Ramos (cell line): ENCODE measurements around the gene ADAMTS17.

Experiments used
- in situ Hi-C: fragments of 300-500 bp; cut with MboI; formaldehyde crosslinking; loops from one replicate; pipeline ENCODE4 v1.14.3; 2022; ENCODE audit warnings: low sequenced_read_pairs; ENCODE audit not compliant: unreplicated experiment

The ADAMTS17 gene

DNA sequence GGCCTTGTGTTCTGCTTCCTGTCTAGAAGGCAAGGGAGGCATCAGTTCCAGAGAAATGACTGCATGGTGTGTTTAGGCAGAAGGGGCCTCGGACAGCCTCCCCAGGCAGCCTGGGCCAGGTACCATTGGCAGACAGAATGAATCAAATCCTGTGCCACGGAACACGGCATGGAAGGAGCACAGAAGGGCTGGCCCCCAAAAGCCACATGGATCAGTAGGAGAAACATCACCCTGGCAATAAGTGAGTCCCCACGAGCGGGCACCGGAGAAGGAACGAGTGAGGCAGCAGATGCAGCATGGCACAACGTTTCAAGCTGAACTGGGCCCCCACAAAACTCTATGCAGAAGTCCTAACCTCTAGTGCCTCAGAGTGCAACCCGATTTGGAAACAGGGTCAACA lies 223.2 kb downstream of the ADAMTS17 start:
- in situ Hi-C loops, result no loop called here

DNA sequence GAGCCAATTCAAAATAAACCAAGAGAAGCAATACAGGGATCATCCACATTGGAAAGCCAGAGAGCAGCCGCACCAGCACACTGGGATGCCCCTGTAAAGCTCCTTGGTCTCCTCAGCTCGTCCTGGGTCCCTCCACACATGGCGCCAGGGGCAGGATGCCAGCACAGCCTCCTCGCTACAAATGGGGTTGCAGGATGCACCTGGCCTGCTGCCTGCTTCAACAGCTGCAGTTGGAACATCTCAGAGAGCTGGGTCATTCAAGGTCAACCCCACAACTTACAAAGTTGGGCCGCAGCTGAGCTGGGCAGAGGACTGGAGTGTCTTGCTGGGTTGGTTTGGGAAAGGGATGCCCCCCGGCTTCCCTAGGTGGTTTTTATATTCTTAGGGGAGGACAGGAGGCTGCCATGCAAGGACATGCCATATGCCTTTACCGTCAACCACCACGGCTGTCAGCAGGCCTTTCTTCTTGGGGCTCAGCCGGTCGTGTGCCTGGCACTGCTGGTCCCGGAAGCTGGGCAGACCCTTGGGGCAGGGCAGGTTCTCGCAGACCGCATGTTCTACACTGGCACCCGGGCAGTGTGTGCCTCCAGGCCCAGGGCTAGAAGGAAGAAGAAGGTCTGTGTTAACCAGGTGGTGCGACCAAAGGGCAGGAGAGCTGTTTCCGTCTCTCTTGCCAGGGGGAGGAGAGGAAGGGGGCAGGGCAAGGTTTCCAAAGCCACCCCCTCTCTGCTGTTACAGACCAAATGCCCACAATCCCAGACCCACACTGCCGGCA lies 225.2 kb downstream of the ADAMTS17 start:
- in situ Hi-C loops, result no loop called here

DNA sequence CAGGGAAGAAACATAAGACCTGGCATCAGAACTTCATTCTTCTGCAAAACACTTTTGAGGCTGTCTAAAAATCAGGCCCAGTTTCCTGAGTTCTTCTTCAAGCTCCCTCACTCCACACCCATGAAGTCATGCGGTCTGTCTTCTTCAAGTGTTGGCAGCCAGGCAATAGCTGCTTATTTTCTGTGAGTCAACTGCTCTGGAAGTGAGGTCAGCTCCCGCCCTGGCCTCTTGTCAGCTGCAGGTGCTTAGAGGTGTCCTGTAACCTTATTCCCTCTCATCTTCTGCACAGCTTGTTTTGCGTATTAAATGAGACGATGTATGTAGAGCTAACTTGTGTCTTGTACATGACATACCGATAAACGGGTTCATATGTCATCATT lies 226.1 kb downstream of the ADAMTS17 start:
- in situ Hi-C loops, result no loop called here

DNA sequence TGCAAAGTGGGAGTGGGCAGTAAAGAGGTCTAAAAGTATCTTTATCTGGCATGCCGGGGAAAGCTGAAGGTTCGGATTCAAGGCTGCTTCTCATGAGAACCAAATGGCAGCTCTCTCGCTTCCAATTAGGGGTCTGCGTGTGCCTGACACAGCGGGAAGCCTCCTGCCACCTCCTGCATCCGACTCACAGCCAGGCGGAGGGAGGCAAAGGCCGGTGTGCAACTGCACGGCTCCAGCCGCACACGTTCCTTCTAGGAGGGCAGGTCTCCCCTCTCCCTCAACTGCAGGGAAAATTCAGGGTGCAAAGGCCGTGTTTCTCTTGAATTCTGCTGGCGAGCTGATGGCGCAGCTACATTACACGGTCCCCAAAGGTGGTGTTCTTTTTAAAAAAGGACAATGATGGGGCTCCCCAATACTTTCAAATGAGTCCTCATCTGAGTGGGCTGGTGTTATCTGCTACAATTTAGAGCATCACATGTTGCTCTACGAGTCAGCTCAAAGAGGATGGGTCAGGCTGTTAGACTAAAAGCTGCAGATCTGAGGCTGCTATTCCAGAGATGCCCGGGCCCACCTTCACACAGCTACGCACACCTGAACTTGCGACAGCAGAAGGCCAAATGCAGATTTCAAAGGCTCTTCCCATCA lies 226.6 kb downstream of the ADAMTS17 start:
- in situ Hi-C loops, result no loop called here

DNA sequence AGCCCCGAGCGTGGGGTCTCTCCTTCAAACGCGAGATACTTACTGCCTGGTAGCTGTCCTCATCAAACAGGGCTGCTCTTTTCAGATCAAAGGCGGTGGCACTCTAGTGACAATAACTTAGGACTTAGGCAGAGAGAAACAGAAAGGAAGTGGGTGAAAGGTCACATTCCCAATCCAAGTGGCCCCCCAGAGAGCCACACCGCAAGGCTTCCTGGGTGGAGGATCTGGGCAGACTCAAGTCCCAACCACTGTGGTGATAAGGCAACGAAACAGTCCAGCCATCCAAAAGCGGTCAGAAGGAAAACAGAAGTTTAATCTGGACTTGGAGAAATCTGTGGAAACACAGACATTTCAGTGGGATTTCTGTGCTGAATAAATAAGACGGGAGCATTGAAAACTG lies 227.2 kb downstream of the ADAMTS17 start:
- in situ Hi-C loops, result no loop called here

DNA sequence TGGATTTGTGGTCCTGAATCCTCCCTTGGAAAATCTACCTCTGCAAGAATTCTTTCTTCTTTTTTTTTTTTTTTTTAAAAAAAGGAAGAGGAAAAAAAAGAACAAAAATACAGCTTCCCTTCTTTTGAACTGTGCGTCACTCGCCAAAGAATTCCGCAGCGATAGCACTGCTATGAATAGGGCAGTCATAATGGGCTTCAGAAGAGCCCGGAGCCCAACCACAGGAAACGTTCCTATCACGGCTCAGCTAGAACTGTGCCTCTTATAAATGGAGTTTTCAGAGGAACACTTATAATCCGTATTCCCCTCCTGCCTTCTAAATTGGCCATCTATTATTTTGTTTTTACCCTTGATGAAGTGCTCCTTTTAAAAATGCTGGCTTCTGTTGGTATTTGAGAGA lies 227.7 kb downstream of the ADAMTS17 start:
- in situ Hi-C loops, result no loop called here

DNA sequence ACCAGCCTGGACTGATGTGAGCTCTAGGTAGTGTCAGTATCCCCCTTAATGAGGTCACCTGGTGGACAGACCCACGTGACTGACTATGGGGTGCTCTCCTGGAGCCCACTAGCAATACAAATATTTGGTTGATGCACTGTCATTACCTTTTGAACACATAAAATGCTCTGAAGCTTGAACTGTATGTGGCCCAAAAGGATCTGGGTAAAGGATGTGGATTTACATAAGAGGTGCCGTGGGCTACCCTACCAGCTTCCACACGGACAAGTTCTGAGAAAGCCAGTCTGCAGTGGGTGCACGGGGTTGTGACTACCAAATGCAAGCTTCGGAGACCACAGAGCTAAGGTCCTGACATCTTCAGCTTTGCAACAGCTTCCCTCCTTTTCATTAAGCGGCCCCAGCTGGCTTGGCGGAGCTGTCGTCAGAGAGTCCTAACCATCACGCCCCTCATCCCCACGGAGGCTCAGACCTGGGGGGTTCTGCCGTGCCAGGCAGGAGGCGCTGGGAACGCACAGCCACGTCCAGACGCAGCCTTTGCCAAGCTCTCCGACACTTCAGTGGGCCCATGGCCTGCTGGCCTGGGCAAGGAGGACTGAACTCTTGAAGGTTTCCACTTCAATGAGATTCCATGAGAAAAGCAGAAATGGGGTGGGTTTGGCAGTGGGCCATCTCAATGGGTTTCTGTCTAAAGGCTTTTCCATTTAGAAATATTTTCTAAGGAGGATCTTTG lies 228.3 kb downstream of the ADAMTS17 start:
- in situ Hi-C loops, result no loop called here

DNA sequence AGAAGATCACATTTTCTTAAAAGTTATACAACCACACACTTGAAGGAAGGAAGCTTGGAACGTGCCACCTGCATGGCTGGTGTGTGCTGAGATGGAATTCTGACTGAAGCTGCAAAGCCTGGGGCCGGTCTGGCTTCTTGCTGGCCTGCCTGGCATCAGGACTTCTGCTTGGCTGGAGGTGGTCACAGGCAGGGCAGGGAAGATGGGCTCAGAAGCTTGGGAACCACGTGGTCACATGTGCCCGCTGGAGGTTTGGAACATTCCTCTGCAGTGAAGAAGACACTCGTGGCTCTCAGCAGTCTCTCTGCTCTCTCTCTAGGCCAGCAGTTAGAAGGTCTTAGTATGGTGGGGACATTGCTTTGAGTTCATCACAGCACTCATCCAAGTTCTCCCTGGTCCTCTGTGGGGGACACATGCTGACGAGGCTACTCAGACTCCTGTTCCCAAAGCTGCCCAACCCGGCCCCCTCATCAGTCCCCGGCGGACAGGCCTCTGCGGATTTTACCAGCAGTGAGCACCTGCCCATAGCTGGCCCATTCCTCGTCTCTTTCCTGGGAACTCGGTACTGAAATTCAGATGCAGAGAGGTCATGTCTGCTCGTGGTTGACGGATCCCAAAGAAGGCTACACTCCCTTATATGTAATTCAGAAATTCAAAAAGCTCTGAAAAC lies 229.0 kb downstream of the ADAMTS17 start:
- in situ Hi-C loops, result no loop called here

DNA sequence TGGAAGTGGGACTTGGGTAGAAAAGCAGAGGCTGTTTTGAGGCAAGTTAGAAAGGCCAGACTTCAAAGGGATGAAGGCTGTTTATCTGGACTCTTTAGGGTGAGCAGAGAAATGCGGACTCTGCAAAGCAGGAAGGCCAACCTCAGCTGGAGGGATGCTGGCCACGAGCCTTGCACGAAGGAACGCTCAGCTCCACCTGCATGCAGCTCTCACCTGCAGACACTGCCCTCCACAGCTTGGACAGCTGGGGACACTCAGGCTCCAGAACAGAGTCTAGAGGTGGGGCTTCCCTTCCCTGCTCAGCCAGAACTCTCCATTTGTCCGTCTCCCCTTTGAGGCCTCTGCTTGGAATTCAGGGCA lies 229.7 kb downstream of the ADAMTS17 start:
- in situ Hi-C loops, result no loop called here

DNA sequence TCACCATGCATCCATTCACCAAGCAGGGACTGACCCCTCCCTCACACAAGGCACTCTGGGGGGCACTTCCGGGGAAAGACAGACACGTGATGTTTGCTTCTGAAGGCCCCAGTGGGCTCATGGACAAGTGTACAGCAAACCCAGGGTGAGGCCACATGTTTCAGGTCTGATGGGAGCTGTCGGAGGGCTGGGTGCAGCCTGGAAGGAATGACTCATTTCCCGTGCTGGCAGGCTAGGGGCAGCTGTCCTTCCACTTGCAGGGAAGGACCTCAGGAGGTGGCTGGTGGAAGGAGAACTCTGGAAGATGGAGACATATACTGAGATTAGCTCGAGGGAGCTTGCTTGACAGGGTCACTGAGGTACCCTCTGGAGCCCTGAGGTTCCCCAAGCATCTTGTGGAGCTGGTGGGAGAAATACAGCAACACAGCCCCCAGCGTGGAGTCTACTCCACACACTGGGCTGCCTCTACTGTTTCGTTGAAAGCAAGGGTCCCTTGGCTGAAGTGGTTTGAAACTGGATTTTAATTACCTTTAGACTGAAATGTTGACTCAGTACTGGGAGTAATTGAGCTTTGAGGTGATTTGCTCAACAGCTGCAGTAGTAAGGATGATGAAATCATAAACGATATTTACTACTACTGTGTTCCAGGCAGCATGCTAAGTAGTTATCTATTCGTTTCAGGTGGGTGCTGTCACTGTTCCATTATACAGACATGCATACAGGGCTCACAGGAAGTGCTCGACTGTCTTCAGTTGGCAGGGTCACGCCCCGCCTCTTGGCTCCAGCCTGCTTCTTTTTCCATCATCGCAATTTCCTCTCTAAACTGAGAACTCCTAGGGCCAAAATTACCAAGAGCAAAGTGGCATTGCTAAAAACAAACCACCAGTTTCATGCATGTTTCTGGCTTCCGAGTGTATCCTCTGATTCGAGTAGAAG lies 230.4 kb downstream of the ADAMTS17 start:
- in situ Hi-C loops, result no loop called here

DNA sequence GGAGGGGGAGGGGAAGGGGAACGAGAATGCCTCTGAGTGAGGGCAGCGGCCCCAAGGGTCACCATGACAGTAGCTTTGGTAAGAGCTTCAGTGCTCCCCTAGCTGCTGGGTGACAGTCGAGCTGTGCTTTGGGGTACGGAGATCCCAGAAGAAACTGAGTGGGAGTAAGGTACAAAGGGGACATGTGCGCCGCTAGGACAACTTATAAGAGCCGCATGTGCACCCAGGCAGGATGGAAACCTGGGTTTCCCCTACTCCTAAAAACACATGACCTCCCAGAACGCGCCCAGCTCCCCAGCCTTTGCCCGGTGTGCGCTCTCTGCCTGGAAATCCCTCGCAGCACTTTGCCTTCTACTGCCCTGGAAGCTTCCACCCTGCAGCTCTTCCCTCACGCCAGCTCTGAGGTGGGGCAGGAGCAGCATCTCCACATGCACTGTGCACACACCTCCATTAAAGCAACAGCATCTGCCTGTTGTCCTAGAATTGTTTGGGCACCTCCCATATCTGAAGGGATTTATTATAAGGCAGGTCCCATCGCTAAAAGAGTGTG lies 232.2 kb downstream of the ADAMTS17 start:
- in situ Hi-C loops, result no loop called here

DNA sequence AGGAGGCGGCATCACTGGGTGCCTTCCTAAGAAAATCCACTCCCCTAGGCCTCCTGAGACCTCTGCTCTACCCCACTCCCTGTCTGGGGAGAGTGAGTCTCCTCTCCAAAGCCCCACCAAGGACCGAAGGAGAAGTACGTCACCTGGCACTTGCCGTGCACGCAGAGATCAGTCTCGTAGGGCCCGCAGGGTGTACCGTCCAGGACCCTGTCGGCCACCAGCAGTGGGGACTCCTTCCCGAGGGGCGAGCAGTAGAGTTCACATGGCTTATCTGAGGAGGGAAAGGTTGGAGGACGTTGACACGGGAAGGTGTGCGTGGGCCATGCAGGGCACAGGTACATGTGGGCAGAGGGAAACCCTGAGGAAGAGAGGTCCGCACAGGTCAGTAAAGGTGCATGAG lies 232.9 kb downstream of the ADAMTS17 start:
- in situ Hi-C loops, result no loop called here

DNA sequence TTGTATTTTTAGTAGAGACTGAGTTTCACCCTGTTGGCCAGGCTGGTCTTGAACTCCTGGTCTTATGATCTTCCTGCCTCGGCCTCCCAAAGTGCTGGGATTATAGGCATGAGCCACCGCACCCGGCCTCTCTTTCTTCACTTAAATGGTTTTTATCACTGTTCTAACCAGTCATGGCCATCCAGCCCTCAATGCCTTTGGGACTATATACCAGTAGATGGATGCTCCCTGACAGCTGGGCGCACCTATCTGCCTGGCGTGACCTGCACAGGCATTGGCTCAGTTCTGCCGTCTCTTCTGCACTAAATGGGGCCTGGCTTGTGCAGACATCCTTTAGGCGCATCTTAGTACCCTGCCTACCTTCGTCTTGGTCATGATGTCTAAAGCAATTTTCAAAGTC lies 233.4 kb downstream of the ADAMTS17 start:
- in situ Hi-C loops, result no loop called here

DNA sequence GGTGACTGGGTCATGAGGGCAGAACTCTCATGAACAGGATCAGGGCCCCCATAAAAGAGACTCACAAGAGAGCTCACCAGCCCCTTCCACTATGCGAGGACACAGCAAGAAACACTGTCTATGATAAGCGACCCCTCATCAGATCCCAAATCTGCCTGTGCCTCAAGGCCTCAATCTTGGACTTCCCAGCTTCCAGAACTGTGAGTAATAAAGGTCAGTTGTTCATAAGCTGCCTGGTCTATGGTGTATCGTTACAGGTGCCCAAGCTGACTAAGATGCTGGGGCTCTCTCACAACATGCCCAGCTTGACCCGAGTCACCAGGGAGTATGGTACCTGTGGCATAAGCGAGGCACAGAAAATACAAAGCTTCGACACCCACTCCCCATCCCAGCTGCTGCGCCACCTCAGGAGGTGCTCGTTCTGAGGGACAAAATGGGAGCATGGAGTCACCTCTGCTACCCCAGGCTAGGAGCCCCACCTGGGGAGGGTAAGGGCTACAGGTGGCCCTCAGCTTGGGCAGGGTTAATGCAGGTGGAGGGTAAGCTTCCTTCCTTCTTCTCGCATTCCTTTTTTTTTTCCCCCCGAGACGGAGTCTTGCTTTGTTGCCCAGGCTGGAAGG lies 234.1 kb downstream of the ADAMTS17 start:
- in situ Hi-C loops, result no loop called here

DNA sequence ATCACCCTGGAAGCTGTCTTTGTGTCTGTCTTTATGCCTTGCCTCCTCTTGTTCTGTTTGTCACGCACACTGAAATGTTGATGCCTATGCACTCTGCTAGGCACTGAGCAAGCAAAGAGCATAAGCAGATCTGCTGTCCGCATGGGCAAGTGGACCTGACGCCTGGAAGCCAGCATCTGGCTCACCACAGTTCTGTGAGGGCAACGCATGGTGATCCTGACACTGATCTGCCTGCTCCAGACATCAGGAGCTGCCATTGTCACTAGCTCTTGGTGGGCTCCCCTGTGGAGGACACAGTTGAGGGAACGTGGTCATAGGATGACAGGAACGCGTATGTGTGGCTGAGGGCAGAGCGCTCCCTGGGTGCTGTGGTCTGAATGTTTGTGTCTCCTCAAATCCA lies 234.6 kb downstream of the ADAMTS17 start:
- in situ Hi-C loops, result no loop called here

DNA sequence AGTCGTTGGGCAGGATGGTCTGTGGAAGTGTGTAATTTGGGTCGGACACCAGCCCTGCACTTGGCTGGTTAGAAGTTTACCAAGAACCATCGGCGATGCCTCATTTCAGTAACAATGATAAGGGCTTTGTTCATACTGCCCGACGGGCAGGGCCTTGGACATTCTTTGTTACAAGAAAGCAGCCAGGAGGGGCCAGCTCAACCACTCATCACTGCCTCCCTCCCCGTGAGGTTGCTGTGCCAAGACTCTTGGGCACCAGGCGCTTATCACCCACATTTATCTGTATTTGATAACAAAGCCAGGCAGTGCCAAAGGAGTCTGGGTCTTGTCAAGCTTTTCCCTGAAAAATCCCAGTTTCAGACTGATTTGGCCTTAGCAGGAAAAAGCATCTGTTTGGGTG lies 235.0 kb downstream of the ADAMTS17 start:
- in situ Hi-C loops, result no loop called here

DNA sequence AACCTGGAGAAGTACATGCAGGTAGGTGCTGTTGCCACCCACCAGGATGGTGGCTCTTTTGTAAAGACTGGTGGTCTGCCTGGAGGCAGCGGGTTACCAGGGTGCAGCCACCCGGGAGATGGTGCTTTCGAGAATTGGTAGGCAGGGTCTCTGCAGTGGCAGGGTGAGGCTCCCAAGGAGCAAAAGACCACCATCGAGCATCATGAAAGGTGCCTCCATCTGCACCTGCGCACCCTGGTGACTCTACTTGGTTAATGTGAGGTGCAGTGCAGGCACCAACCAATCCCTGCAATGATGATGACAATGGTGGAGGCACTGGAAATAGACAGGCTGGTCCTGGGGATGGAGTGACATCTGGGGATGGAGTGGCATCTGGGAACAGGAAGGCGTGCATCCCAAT lies 236.7 kb downstream of the ADAMTS17 start:
- in situ Hi-C loops, result no loop called here

DNA sequence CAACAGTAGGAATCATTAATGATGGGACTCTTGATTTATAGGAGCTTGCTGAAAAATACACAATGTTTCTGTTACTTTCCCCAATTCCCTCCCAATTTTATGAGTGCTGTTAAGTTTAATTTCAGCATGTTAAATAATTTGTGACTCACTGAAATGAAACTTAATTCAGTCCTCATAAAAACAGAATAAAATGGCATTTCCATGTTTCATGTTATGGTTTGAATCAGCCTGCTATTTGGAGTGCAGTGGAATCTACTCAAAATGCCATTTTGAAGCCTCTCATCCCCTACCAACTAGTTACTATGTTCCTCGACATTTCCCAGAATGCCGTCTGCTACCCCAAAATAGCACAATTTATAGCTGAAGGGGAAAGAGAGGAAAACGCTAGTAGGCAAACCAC lies 237.5 kb downstream of the ADAMTS17 start:
- in situ Hi-C loops, result no loop called here

DNA sequence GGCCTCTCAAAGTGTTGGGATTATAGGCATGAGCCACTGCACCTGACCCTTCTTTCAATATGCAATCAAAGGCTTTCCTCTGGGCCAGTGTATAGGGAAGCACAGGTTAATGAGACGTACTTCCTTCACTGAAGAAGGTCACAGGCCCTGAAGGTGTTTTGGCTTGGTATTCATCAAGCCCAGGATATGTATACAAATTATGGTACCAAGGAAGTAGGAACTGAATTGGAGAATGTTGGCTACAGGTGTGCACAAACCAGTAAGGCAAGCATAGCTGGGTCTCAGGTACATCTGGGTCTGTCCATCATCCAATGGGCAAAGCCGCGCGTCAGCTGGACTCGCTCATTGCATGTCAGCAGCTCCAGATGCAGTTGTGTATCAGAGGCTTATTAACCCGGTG lies 237.9 kb downstream of the ADAMTS17 start:
- in situ Hi-C loops, result no loop called here
